Peyer's patch (tissue), 4 donors: ENCODE results near the gene BPIFA2.
A peak's percentile ranks its signal among the peaks of the same experiment; 100 is the strongest.

Experiments used
- CTCF ChIP-seq, 6 experiments: fragments of 450-650 bp in 4 of 6; fragments of 200-600 bp in 2 of 6; sonication (generic) in 1 of 6; IDR thresholded peaks; one replicate each; pipeline ENCODE4 v1.5.1; 2017 to 2019; ENCODE audit warnings: antibody characterized with exemption in 6 of 6, mild to moderate bottlenecking in 3 of 6, moderate library complexity in 1 of 6
- POLR2A ChIP-seq, 2 donors: fragments of 450-650 bp; IDR thresholded peaks; one replicate each; pipeline ENCODE4 v1.5.1; 2017; ENCODE audit warnings: antibody characterized with exemption in 2 of 2, mild to moderate bottlenecking in 2 of 2, moderate library complexity in 2 of 2

- peak in 4 of 6 experiments; percentile 17 to 25 (median 20) for TF ChIP-seq CTCF (IDR thresholded peaks at IDR 0.05)
- TF ChIP-seq POLR2A (IDR thresholded peaks at IDR 0.05): no peak
These were observed 44.0 kb downstream of the BPIFA2 start for GRCh38 chr20:33211817-33212424.
